H9 (cell line): ENCODE results near the gene NT5C. TPM values are rescaled to one million over a fixed set of nuclear protein-coding genes. Genes with fewer than 3 reads are reported as not detected.

Experiments
- DNase-seq: peaks from one replicate; pipeline ENCODE4 v3.0.0-alpha.2; 2017
- H2AFZ ChIP-seq: one replicate; pipeline ENCODE4 v1.6.1; 2013; ENCODE audit warnings: mild to moderate bottlenecking, low read length, control low read depth, moderate library complexity
- H2AK5ac ChIP-seq: 2 replicates; pipeline ENCODE4 v1.6.1; 2013; ENCODE audit warnings: low read length, control low read depth, mixed read lengths; ENCODE audit not compliant: insufficient read length
- H2BK120ac ChIP-seq: one replicate; pipeline ENCODE4 v1.6.1; 2013; ENCODE audit warnings: low read depth, mild to moderate bottlenecking, low read length, control low read depth, inconsistent platforms; ENCODE audit not compliant: poor library complexity, severe bottlenecking
- H2BK12ac ChIP-seq: 2 replicates; pipeline ENCODE4 v1.6.1; 2013; ENCODE audit warnings: low read length, control low read depth, mixed read lengths, low read depth; ENCODE audit not compliant: insufficient read length
- H2BK15ac ChIP-seq: 2 replicates; pipeline ENCODE4 v1.6.1; 2013; ENCODE audit warnings: low read depth, low read length, control low read depth
- H2BK20ac ChIP-seq: one replicate; pipeline ENCODE4 v1.6.1; 2013; ENCODE audit warnings: low read depth, mild to moderate bottlenecking, low read length, control low read depth, inconsistent platforms; ENCODE audit not compliant: poor library complexity, severe bottlenecking
- H2BK5ac ChIP-seq: 2 replicates; pipeline ENCODE4 v1.6.1; 2013; ENCODE audit warnings: low read length, control low read depth, mixed read lengths; ENCODE audit not compliant: insufficient read length
- H3K14ac ChIP-seq: 2 replicates; pipeline ENCODE4 v1.6.1; 2013; ENCODE audit warnings: low read length, control low read depth; ENCODE audit not compliant: insufficient read depth
- H3K18ac ChIP-seq: 2 replicates; pipeline ENCODE4 v1.6.1; 2013; ENCODE audit warnings: low read depth, mild to moderate bottlenecking, mixed read lengths, low read length, control low read depth; ENCODE audit not compliant: insufficient read length
- H3K23ac ChIP-seq: 2 replicates; pipeline ENCODE4 v1.6.1; 2013; ENCODE audit warnings: low read length, control low read depth, mixed read lengths, low read depth; ENCODE audit not compliant: insufficient read length
- H3K23me2 ChIP-seq: 2 replicates; pipeline ENCODE4 v1.6.1; 2013; ENCODE audit warnings: low read depth, mild to moderate bottlenecking, mixed read lengths, low read length, control low read depth; ENCODE audit not compliant: insufficient read length, poor library complexity, severe bottlenecking
- H3K27ac ChIP-seq: 2 replicates; pipeline ENCODE4 v1.5.1; 2013; ENCODE audit warnings: low read length, control low read depth, mixed read lengths, low read depth; ENCODE audit not compliant: insufficient read length
- H3K27me3 ChIP-seq: 2 replicates; pipeline ENCODE4 v1.6.1; 2013; ENCODE audit warnings: low read length, control low read depth, inconsistent platforms; ENCODE audit not compliant: insufficient read depth
- H3K4ac ChIP-seq: 2 replicates; pipeline ENCODE4 v1.6.1; 2013; ENCODE audit warnings: low read depth, mild to moderate bottlenecking, control low read depth, inconsistent platforms, low read length, moderate library complexity
- H3K4me1 ChIP-seq: 2 replicates; pipeline ENCODE4 v1.6.1; 2013; ENCODE audit warnings: low read length, control low read depth, inconsistent platforms; ENCODE audit not compliant: insufficient read depth
- H3K4me2 ChIP-seq: 2 replicates; pipeline ENCODE4 v1.6.1; 2013; ENCODE audit warnings: low read length, control low read depth, mixed read lengths; ENCODE audit not compliant: insufficient read length, insufficient read depth
- H3K56ac ChIP-seq: 2 replicates; pipeline ENCODE4 v1.6.1; 2013; ENCODE audit warnings: low read depth, mild to moderate bottlenecking, mixed read lengths, low read length, control low read depth; ENCODE audit not compliant: insufficient read length
- H3K79me1 ChIP-seq: 2 replicates; pipeline ENCODE4 v1.6.1; 2013; ENCODE audit warnings: low read depth, mild to moderate bottlenecking, moderate library complexity, low read length, control low read depth, inconsistent platforms; ENCODE audit not compliant: insufficient read depth, poor library complexity, severe bottlenecking
- H3K79me2 ChIP-seq: 2 replicates; pipeline ENCODE4 v1.6.1; 2013; ENCODE audit warnings: low read length, control low read depth, inconsistent platforms; ENCODE audit not compliant: insufficient read depth
- H3K9ac ChIP-seq: 2 replicates; pipeline ENCODE4 v1.6.1; 2013; ENCODE audit warnings: low read length, control low read depth, mixed read lengths; ENCODE audit not compliant: insufficient read length; ENCODE audit errors: extremely low read depth
- H3K9me3 ChIP-seq: one replicate; pipeline ENCODE4 v1.6.1; 2013; ENCODE audit warnings: low read depth, low read length, inconsistent platforms; ENCODE audit not compliant: control insufficient read depth
- H3T11ph ChIP-seq: one replicate; pipeline ENCODE4 v1.6.1; 2013; ENCODE audit warnings: mild to moderate bottlenecking, low read length, control low read depth, inconsistent platforms
- H4K20me1 ChIP-seq: one replicate; pipeline ENCODE4 v1.6.1; 2013; ENCODE audit not compliant: control insufficient read depth, insufficient read length, insufficient read depth
- H4K5ac ChIP-seq: 2 replicates; pipeline ENCODE4 v1.6.1; 2013; ENCODE audit warnings: low read depth, mild to moderate bottlenecking, mixed read lengths, low read length, control low read depth; ENCODE audit not compliant: insufficient read length
- H4K8ac ChIP-seq: replicated peaks from 2 replicates; pipeline ENCODE4 v1.6.1; 2013; ENCODE audit warnings: low read length, control low read depth, mixed read lengths, low read depth; ENCODE audit not compliant: insufficient read length
- H4K91ac ChIP-seq: 2 replicates; pipeline ENCODE4 v1.6.1; 2013; ENCODE audit warnings: low read depth, mild to moderate bottlenecking, moderate library complexity, mixed read lengths, low read length, control low read depth; ENCODE audit not compliant: insufficient read length
- H3K27ac Mint-ChIP-seq, 3 experiments: 2 replicates in 2 of 3; 3 replicates in 1 of 3; pipeline ENCODE4 v1.8.0; 2020 to 2021; ENCODE audit warnings: mixed read lengths in 3 of 3, mild to moderate bottlenecking in 1 of 3, moderate library complexity in 1 of 3
- H3K27me3 Mint-ChIP-seq: 2 replicates; pipeline ENCODE4 v1.8.0; 2021; ENCODE audit warnings: low read depth, mild to moderate bottlenecking, moderate library complexity, mixed read lengths
- H3K36me3 Mint-ChIP-seq, 3 experiments: 2 replicates in 2 of 3; 3 replicates in 1 of 3; pipeline ENCODE4 v1.8.0; 2020 to 2021; ENCODE audit warnings: low read depth in 3 of 3, mixed read lengths in 3 of 3; ENCODE audit not compliant: insufficient read depth in 1 of 3
- H3K4me1 Mint-ChIP-seq, 2 experiments: 2 replicates each; pipeline ENCODE4 v1.8.0; 2020; ENCODE audit warnings: mixed read lengths in 2 of 2
- H3K4me3 Mint-ChIP-seq, 2 experiments: 2 replicates in 1 of 2; 3 replicates in 1 of 2; pipeline ENCODE4 v1.8.0; 2020 to 2021; ENCODE audit warnings: mild to moderate bottlenecking in 2 of 2, mixed read lengths in 2 of 2, moderate library complexity in 1 of 2
- H3K9me3 Mint-ChIP-seq, 2 experiments: 2 replicates in 1 of 2; 3 replicates in 1 of 2; pipeline ENCODE4 v1.8.0; 2020; ENCODE audit warnings: mild to moderate bottlenecking in 2 of 2, mixed read lengths in 2 of 2, moderate library complexity in 1 of 2
- WGBS: extraction: QIAGEN DNeasy Blood & Tissue Kit; methylation state at CpG from one replicate; pipeline ENCODE4 v1.1.7; 2013; ENCODE audit warnings: missing lambda C conversion rate, low lambda C conversion rate, mixed read lengths; ENCODE audit not compliant: insufficient read length; ENCODE audit errors: extremely low coverage; 5-methylcytosine and 5-hydroxymethylcytosine counted together
- total RNA-seq: library from RNA; stranded (reverse); gene quantifications from 2 replicates; pipeline ENCODE4 v1.2.1, GENCODE V29; 2021
- TF ChIP-seq, protein P1 (sequence below): fragments of 200-600 bp; sonication (generic); conservative IDR thresholded peaks from 3 replicates; pipeline ENCODE4 v1.8.0; 2021; ENCODE audit warnings: antibody characterized with exemption, mild to moderate bottlenecking

Gene NT5C
- total RNA-seq, 1 experiment from 2014 or later, result 77.7 TPM

DNA sequence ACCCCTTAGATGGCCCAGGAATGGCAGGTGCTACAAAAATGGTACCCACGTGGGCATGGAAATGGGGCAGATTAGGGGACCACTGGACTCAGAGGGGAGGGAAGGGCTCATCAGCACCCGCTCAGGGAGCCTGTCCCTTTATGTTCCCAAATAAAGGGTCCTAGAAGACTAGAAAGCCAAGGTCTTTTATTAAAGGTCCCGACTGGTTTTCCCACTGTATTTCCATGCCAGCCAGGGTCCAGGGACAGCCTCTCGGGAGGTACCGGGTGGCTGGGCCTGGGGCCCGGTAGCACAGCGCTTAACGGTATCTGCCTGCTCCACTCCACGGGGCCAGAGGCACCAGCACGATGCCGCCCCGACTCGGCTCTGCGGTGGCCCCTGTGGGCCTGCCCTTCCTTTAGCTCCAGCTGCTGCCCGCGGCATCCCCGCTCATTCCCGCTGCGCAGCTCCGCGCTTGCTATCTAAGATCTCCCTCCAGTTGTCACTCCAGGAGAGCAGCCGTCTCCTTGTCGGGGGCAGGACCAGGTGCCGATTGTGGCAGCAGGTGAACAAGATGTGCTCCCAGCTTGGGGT lies 1.4 kb downstream of the NT5C start:
- no peak overlapping the region for H2BK20ac ChIP-seq
- H3K4ac ChIP-seq, result no peak overlapping the region
- H2AFZ ChIP-seq, result no peak overlapping the region
- H2AK5ac ChIP-seq, result no peak overlapping the region
- TF ChIP-seq, protein P1, sequence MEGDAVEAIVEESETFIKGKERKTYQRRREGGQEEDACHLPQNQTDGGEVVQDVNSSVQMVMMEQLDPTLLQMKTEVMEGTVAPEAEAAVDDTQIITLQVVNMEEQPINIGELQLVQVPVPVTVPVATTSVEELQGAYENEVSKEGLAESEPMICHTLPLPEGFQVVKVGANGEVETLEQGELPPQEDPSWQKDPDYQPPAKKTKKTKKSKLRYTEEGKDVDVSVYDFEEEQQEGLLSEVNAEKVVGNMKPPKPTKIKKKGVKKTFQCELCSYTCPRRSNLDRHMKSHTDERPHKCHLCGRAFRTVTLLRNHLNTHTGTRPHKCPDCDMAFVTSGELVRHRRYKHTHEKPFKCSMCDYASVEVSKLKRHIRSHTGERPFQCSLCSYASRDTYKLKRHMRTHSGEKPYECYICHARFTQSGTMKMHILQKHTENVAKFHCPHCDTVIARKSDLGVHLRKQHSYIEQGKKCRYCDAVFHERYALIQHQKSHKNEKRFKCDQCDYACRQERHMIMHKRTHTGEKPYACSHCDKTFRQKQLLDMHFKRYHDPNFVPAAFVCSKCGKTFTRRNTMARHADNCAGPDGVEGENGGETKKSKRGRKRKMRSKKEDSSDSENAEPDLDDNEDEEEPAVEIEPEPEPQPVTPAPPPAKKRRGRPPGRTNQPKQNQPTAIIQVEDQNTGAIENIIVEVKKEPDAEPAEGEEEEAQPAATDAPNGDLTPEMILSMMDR, result no peak
- H3K27ac ChIP-seq, result no peak overlapping the region
- H3K23me2 ChIP-seq, result peaks cover 8% of the 10 kb centered on the region
- no peaks in the 10 kb centered on the region for H3K9me3 Mint-ChIP-seq
- no peak overlapping the region for H3T11ph ChIP-seq
- peaks cover 12 to 17% of the 10 kb centered on the region in 2 experiments for H3K4me1 Mint-ChIP-seq
- H2BK15ac ChIP-seq, result no peak overlapping the region
- H3K36me3 Mint-ChIP-seq, result peaks cover 6 to 23% (median 22%) of the 10 kb centered on the region in 3 experiments
- no CpG with 5 or more reads among the region's 24 CpGs for WGBS
- no peak overlapping the region for H3K9ac ChIP-seq
- no peak overlapping the region for H3K56ac ChIP-seq
- no peaks in the 10 kb centered on the region for H3K4me1 ChIP-seq
- H3K4me2 ChIP-seq, result peak overlapping the region; percentile 49
- H4K91ac ChIP-seq, result no peak overlapping the region
- no peaks in the 10 kb centered on the region for H3K27me3 ChIP-seq
- no peak overlapping the region for H2BK5ac ChIP-seq
- H3K27ac Mint-ChIP-seq, result peak overlapping the region in 2 of 3 experiments; percentile 81 to 93; a peak in 4 of 7 replicates
- H4K5ac ChIP-seq, result no peak overlapping the region
- no peaks in the 10 kb centered on the region for H3K79me1 ChIP-seq
- H3K14ac ChIP-seq, result no peak overlapping the region
- peak overlapping the region; percentile 85 to 92 for H3K4me3 Mint-ChIP-seq
- H2BK120ac ChIP-seq, result no peak overlapping the region
- no peaks in the 10 kb centered on the region; the same call in 1 of the 2 replicates for H3K27me3 Mint-ChIP-seq
- no peak for DNase-seq
- no peak overlapping the region for H2BK12ac ChIP-seq
- H4K8ac ChIP-seq, result no peak overlapping the region
- no peak overlapping the region for H3K18ac ChIP-seq
- no peaks in the 10 kb centered on the region for H3K9me3 ChIP-seq
- peaks cover 4% of the 10 kb centered on the region for H4K20me1 ChIP-seq
- no peaks in the 10 kb centered on the region for H3K79me2 ChIP-seq
- H3K23ac ChIP-seq, result no peak overlapping the region
